NCI-H146 treated with DMSO at 0.1 percent for 48 hours (cell line): Measurements from ENCODE around the gene ANKH.
A peak's percentile ranks its signal among the peaks of the same experiment; 100 is the strongest.

ENCODE experiments used
- DNase-seq: peaks from one replicate; lab custom pipeline; 2025; ENCODE audit not compliant: unreplicated experiment; lab: John Stamatoyannopoulos, UW

The ANKH gene

DNA sequence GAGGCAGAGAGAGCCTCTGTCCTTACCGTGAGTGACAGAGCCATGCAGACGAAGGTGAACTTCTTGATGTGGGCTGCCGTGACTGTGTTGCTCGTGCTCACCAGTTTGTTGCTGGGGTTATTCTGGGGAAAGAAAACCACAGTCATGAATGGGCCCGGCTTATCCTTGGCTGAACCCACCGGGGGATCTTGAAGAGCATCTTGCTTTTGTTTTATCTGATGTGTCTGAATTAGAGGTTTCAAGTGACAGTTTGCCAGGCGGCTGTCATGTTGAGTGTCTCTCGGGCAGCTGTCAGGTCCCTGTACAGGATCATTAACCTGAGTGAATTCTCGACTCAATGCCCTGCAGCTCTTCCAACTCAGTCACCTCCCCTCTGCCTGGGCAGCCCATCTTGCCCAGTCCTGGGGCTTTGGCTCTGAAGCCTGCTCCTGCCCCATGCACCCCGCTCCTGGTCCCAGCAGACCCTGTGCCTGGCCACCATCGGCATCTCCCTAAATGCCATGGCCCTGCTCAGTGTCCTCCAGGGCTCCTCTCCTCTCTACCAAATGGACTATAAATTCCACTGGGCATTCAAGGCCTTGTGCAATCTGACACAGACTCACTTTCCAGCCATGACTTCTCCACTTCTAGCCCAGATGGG, 129.7 kb downstream of the ANKH start:
- DNase-seq, result peak; percentile 71

DNA sequence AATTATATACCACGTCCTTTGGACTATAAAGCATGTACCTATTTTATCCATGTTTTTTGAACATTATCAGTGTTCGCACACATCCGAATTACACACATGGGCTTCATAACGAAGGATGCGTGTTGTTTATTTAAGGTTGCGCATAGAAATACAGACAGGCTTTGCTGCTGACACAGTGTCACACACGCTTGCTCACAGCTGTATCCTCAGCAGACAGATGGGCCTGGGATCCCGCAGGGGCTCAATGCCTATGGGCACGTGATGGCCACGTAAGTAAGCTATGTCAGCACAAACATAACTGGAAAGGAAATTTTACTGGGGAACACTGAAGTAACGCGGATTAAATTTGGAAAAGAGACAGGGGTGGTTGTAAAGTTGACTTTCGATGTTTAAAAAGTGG, 130.4 kb downstream of the ANKH start:
- DNase-seq, result no peak

DNA sequence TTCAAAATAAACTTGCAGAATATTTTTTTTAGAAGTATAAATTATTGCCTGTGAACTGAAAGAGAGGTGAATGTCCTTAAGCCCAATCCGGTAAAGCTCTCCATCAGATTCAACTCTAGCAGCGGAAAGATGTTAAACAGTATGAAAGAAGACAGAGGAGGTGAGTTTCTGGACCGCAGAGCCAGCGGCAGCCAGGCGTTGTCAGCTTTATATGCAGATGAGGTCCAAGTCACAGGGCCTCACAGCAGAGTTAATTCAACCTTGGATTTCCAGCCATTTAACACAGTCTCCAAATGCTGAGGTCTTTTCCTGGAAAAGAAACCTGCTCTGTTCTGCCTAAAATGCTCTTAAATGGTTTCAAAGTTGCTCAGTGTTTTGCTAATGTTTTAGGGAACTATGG, 131.6 kb downstream of the ANKH start:
- no peak for DNase-seq

DNA sequence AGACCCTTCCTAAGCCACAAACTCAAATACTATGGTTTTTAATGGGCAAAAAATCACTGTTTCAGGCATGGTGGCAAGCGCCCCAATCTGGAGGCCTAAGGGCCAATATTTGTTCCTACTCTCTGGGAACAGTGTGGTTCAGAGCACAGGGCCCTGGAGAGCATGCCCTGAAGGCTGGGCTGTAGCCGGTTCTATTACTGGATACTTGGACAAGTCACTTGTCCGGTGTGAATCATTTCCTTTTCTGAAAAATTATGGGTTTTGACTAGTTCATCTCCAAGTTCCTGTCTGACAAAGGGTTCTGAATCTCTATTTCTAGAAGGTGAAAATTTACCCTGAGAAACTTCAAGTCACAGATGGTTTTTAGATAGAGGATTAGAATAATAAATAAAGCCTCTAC, 132.0 kb downstream of the ANKH start:
- no peak for DNase-seq

DNA sequence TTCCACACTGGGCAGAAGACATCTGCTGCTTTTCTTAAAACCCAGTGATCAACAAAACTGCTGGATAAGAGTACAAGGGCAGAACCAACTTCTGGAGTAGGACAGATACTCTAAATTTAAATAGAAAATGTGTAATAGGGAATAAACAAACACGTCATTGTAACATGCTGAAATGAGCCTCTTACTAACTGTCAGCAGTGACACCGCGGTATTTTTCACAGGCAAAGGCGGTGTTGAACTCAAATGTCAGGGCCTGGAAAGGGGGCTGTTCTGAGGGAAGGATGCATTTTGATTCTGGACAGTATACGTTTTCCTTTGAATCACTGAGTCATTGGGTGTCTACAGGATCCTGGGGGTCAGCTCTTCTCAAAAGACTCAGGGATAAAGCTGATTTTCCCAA, 133.5 kb downstream of the ANKH start:
- DNase-seq, result no peak

DNA sequence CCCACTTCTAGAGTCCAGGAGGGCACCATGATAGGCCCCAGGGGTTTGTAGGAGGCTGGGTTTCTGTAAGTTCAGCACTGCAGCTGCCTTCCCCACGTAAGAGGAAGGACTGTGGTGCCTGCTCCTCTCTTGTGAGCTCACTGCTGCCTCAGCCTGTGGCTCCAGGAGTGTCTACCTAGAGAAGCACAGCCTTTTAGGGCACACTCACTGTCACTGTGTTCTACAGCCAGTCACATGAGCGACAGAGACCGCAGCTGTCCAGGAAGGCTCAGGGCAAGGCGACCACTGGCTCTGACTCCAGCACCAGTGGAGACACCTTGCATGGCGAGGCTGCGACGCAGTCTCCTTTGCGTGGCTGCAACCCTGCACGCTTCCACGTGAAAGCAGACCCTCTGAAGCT, 134.3 kb downstream of the ANKH start:
- DNase-seq, result no peak

DNA sequence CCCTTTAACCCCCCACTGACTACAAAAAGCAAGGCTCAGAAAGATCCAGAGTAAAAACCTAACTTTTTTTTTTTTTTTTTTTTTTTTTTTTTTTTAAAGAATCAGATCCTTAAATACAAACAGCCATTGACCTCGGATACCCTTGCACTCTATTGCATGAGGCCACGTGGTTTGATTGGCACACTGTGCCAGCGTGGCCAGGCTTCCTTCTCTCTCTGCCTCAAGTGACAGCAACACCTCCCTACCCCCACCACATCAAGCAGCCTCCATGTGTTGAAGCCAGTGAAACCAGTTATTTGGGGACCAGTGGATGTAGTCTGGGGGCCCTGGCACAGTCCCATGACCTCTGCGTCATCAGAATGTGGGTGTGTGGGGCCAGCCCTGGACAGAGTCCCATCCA, 135.6 kb downstream of the ANKH start:
- no peak for DNase-seq

DNA sequence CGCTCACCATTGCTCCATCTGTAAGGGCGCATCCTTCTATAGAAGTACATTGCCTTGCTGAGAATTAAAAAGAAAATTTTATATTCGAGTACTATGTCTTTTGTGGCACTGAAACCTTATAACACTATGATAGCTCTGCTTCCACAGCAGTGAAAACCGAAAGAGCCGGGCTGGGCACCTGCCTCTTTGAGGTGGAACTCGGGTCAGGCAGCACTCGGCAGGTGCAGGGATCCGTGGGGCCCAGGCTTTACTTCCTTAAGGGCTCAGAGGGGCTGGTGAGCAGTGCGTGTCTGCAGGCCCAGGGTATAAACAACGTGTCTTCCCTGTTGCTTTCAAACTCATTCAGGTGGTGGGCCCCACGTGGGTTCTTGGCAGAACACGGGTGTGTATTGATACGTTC, 137.2 kb downstream of the ANKH start:
- no peak for DNase-seq

DNA sequence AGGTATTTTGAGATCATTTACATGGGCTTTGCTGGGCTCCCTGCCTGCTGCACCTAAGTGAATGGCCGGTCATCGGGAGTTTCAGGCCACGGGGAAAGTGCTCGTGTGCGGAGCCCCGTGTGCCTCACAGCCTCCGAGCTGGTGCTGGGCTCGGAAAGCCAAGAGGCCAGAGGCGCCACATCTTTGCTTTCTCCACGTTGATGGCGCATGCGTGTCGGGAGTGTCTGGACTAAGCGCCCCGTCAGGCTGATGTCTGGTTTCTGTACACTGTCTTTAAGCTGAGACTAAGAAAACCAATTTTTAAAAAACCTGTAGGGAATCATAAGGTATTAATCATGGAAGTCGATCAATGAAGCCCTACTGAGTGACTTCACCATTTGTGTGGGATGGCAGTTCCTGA, 137.9 kb downstream of the ANKH start:
- no peak for DNase-seq

DNA sequence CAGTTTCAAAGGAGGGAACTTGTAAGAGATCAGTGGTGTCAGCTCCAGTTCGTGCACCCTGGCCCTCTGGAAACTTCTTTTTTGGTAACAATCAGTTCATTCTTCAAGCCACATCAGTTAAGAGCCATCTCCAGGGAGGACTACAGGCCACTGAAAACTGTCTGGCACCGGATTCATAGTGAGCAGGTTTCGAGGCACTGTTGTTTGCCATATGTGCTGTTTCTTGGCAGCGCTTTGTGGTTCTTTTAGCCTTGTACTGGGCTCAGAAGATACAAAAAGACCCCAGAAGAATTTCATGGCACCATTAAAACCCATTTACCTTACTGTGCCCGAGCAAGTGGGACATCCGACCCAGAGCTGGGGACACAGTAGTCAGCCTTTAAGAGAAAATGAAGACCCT, 138.6 kb downstream of the ANKH start:
- DNase-seq, result no peak

DNA sequence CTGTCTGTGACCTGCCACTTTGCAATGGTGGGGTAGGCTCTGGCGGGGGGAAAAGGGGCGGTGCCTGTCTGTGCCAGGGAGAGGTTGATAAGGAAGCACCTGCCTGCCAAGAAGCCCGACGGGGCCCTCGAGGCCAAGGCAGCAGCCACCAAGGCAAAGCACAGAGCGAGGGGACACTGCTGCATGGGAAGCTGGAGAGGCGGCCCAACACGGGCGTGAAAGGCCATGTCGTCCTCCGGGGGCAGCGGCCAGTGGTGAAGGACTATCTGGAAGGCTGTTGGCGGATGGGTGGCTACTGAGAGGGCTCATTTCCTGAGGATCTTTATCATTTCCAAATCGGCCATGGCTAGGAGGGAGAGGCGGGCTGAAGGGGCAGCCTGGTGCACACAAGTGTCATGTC, 140.7 kb downstream of the ANKH start:
- DNase-seq, result no peak

DNA sequence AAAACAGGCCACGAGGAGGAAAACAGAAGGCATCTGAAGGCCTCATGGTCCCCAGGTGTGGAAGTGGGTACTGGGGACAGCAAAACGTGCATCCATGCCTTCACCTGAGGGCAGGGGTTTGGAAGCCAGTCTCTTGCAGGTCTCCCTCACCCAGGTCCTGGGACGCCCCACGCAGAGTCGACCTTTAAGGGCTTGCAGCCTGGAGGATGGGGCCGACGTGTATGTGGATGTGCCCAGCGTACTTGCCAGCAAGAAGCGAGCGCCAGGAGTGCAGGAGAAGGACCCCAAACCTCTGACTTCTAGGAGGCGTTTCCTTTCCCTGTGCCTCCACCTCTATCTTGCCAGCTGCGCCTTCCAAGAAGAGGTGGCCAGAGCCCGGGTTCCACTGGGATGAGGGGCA, 141.1 kb downstream of the ANKH start:
- no peak for DNase-seq

DNA sequence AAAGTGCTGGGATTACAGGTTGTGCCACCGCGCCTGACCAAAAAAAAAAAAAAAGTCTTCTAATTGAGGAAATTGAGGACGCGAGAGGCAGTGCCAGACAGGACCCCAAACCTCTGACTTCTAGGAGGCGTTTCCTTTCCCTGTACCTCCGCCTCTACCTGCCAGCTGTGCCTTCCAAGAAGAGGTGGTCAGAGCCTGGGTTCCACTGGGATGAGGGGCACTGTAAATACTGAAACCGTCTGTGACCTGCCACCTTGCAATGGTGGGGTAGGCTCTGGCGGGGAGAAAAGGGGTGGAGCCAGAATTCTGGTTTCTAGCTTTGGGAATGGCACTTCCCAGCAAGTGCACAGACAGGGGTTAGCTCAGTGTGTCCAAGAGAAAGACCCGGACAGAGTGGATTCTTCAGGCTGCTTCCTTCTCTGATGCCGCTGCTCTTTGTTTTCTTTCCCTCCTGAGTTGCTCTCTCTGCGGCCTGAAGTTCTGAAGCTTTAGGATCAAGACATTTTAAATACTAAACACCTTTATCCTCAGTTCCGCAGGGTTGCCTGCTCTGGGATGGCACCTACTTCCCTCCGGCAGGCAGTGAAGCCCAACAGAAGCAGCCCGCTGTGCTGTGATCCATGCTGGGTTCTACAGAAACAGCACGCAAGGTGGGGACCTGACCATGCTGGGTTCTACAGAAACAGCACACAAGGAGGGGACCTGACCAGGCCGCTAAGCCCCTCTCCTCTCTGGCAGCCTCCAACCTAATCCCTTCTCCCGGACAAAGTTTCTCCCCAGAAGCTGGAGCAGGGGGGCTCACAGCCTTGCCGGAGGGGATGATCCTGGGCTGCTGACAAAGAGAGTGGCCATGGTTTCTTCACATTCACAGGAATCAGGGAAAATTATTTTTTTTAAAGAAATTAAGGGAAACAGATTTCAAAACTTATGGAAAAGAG, 141.9 kb downstream of the ANKH start:
- DNase-seq, result no peak

DNA sequence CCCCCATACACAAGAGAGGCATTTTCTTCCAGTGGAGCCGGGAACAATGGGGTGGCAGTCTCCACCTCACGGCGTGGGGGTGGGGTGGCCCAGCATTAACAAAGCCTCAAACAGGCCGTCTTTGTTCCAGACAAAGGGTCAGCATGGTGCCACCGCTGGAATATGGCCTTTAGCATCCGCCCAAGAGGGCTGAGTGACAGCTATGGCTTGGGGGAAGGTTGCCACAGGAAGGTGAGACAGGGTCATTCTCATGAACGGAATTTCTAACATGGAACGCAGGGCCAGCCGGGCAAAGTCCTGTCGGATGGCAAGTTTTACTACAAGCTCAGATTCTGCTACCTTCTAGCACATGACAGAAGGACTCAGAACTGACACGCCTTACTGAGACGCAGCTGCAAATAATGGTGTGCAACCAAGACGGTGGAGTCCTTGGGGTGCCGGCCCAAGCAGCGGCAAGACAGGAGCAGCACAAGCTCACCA, 143.1 kb downstream of the ANKH start:
- DNase-seq, result peak; percentile 84

DNA sequence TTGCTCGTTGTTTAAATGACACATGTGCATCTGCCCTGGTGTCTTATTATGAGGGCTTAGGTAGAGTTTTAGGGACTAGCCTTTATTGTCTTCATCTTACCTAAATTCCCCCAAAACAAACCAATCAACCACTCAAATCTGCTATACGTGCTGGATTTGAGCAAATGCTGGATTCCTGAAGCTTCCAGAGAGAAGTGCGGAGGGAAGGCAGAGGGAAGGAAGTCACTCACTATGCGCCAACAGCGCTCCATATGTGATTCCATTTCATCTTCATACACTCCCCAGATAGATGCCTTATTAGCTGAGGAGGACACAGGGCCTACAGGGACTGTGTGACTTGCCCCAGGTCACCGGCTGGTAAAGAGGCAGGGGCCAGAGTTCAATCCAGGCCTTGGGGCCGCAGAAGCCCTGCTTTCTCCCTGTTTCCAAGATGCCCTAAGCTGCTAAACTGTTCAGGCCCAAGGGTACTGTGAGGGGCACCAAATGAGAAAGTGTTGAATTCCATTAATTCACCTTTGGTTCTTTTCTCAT, 143.6 kb downstream of the ANKH start:
- DNase-seq, result peak; percentile 8

DNA sequence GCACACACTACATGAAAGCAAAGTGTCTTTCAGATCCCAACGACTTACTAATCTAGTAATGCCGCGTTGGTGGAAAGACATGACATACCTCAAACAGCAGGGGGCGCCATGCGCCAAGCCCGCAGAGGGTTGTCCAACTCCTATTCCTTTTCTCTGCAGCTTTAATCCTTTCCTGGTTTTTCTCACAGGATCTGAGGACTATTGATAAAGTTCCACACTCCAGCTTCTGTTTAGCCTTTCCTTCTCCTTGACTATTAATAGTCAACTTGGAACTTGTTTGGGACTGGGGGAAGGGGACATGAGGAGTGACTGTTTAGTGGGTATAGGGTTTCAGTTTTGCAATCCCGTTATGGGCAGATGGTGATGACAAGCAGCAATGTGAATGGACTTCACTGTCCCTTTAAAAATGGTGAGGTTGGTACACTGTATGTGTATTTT, 144.1 kb downstream of the ANKH start:
- peak; percentile 63 for DNase-seq

DNA sequence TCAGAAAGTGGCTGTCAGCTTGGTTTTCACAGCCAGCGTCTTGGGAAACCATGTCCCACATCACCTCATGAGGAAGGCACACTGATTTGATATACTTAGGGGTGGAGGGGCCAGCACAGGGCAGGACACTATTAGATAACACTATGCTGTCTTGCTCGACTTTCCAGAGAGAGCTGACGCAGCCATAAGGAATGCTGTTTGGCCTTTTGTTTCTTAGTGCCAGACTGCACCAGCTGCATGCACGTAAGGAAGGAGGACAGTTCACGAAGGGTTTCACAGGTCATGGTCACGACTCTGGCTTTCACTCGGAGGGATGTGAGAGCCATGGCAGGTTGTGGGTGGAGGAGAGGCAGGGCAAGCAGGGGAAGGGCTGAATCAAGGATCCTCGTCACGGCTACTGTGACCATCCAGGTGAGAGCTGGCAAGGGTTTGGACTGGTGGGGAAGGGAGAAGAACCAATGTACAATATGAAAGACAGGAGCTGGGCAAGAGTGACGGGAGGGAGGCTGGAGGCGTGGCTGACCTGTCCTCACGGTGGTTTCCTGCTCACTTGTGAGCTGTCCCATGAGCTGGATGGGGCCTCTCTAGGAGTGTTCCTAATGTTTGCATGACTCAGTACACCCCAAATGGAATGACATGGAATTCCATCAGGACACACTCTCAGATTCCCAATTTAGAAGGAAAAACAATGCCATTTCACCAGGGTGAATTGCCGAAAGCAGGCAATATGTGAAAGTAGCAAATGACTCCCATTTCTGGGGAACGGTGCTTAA, 145.3 kb downstream of the ANKH start:
- DNase-seq, result no peak

DNA sequence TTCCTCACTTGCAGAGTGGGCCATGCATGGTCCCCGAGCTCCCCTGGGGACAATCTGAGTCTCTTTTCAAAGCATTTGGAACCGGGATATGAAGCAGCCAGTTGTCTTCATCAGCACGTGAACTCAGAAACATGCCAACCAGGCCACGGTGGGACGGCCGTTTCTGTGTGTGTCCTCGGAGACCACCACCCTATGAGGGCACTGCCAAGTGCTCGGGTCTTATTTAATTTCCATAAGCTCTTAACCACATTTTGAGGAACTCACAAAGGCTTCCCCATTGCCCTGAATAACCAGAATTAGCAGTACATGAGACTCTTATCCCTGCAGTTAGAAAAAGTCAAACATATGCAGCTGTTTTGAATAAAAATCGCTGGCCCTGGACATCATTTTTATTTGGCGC, 146.9 kb downstream of the ANKH start:
- DNase-seq, result no peak

DNA sequence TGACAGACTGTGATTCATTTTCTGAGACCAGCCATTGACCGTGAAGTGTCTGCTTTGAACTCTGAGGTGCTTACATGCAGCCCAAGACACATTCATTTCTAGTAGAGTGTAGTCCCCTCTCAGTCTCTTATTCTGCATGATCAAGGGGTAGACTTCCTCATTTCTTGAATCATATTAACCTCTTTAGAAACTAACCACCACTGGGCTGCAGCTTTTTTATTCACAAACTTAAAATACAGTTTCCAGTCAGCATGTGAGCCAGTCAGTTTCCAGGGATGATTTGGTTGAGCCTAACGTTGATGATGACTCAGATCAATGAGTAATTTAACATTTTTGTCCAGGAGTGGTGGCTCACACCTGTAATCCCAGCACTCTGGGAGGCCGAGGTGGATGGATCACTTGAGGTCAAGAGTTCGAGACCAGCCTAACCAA, 147.9 kb downstream of the ANKH start:
- DNase-seq, result no peak

DNA sequence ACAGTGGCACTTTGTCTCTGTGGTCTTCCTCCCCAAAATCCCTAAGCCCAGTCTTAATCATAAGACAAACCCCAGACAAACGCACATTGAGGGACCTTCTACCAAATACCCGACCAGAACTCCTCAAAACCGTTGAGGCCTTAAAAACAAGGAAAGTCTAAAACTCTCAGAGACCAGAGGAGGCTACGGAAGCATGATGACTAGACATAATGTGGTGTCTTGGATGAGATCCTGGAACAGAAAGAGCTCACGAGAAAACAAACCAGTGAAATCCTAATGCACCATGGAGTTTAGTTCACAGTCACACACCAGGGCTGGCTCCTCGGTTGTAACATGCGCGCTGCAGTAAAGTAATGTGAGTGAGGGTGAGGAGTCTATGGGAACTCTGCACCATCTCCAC, 148.7 kb downstream of the ANKH start:
- no peak for DNase-seq

DNA sequence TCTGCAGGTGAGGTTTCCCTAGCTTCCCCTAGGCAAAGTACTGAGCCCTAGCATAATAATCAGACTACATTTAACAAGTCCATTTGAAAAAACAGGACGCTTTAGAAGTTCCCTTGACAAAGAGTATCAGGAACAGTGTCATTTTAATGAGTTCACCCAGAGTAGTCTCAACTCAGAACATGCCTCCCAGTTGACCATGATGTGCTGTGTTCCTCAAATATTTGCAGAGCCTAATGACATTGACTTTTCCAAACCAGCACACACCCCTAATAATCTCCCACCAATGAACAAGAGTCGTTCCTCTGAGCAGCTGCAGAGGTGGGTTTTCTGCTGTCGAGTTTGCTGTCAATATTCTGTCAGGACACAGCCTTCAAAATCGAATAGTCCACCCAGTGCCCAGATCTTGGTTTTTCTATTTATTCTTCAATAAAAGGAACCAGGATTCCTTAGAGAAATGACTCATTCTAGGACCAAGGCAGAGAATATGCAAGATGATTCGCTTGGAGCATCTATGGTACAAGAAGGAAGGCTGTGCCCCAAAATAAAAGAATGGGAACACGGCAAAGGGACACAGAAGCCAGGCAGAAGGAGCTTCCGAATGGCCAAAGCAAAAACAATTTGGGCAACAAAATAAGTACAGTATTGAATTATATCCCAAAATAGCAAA, 149.5 kb downstream of the ANKH start:
- peak; percentile 74 for DNase-seq
